NOMO-1 treated with DMSO at 0.1 percent for 48 hours (cell line): Measurements from ENCODE around the gene NAIF1.

Source experiments
- DNase-seq: peaks from one replicate; lab custom pipeline; 2025; ENCODE audit not compliant: unreplicated experiment; lab: John Stamatoyannopoulos, UW

The NAIF1 gene

GRCh38 chr9:128102861-128103588 lies 35.9 kb upstream of the NAIF1 start:
- DNase-seq, result no peak

- DNase-seq, result no peak
These were observed 35.1 kb upstream of the NAIF1 start for GRCh38 chr9:128102196-128102595.

GRCh38 chr9:128101690-128102089 lies 34.6 kb upstream of the NAIF1 start:
- no peak for DNase-seq

- DNase-seq, result no peak
These were observed 34.1 kb upstream of the NAIF1 start for GRCh38 chr9:128101231-128101661.

- no peak for DNase-seq
These were observed 33.5 kb upstream of the NAIF1 start for GRCh38 chr9:128100581-128100980.

GRCh38 chr9:128099932-128100491 lies 32.9 kb upstream of the NAIF1 start:
- no peak for DNase-seq

- no peak for DNase-seq
These were observed 32.3 kb upstream of the NAIF1 start for GRCh38 chr9:128099231-128099931.

GRCh38 chr9:128098297-128099230 lies 31.4 kb upstream of the NAIF1 start:
- peak; percentile 94 for DNase-seq

GRCh38 chr9:128097543-128098296 lies 30.6 kb upstream of the NAIF1 start:
- no peak for DNase-seq

- DNase-seq, result no peak
These were observed 29.8 kb upstream of the NAIF1 start for GRCh38 chr9:128096616-128097536.

GRCh38 chr9:128094950-128095544 lies 27.9 kb upstream of the NAIF1 start:
- DNase-seq, result no peak

- DNase-seq, result peak; percentile 94
These were observed 27.2 kb upstream of the NAIF1 start for GRCh38 chr9:128094166-128094949.

GRCh38 chr9:128093011-128093410 lies 25.9 kb upstream of the NAIF1 start:
- DNase-seq, result no peak

- no peak for DNase-seq
These were observed 25.3 kb upstream of the NAIF1 start for GRCh38 chr9:128092199-128092977.

GRCh38 chr9:128091571-128091970 lies 24.5 kb upstream of the NAIF1 start:
- no peak for DNase-seq

GRCh38 chr9:128091144-128091543 lies 24.0 kb upstream of the NAIF1 start:
- no peak for DNase-seq

GRCh38 chr9:128089299-128089698 lies 22.2 kb upstream of the NAIF1 start:
- DNase-seq, result no peak
